HEK293T (cell line): ENCODE results near the gene BRAP.
A peak's percentile ranks its signal among the peaks of the same experiment; 100 is the strongest.
"Not testable (repeated sequence)": the region's sequence is repeated elsewhere in the genome, so short reads cannot be mapped to it uniquely, and the experiment has no call there.

ENCODE experiments used
- CTCF ChIA-PET: fragments of 350-600 bp; formaldehyde crosslinking; extraction: SDS; loops from one replicate; lab custom pipeline; 2021; ENCODE audit warnings: antibody characterized with exemption, inconsistent platforms; lab: Yijun Ruan, JAX
- POLR2A ChIA-PET: fragments of 350-600 bp; formaldehyde crosslinking; extraction: SDS; loops from one replicate; lab custom pipeline; 2020; ENCODE audit warnings: antibody characterized with exemption, inconsistent platforms; lab: Yijun Ruan, JAX
- DNase-seq: peaks from one replicate; pipeline ENCODE4 v3.0.0; 2012; ENCODE audit warnings: mixed read lengths; ENCODE audit errors: extremely low spot score
- ARNT ChIP-seq: fragments of 450-650 bp; IDR thresholded peaks from 2 replicates; pipeline ENCODE4 v1.6.1; 2017; ENCODE audit warnings: mild to moderate bottlenecking
- BHLHE40 ChIP-seq: fragments of 450-650 bp; IDR thresholded peaks from 2 replicates; pipeline ENCODE4 v1.6.1; 2016; ENCODE audit warnings: mild to moderate bottlenecking, moderate library complexity, borderline replicate concordance
- CTBP1 ChIP-seq: fragments of 450-650 bp; IDR thresholded peaks from 2 replicates; pipeline ENCODE4 v1.6.1; 2016; ENCODE audit warnings: borderline replicate concordance
- ELF4 ChIP-seq: fragments of 450-650 bp; IDR thresholded peaks from 2 replicates; pipeline ENCODE4 v1.6.1; 2017; ENCODE audit warnings: antibody characterized with exemption
- FOXA1 ChIP-seq: fragments of 450-650 bp; IDR thresholded peaks from 2 replicates; pipeline ENCODE4 v1.6.1; 2016; ENCODE audit warnings: mild to moderate bottlenecking
- FOXK2 ChIP-seq: fragments of 450-650 bp; IDR thresholded peaks from 2 replicates; pipeline ENCODE4 v1.6.1; 2016; ENCODE audit warnings: mild to moderate bottlenecking
- FOXM1 ChIP-seq: fragments of 450-650 bp; IDR thresholded peaks from 2 replicates; pipeline ENCODE4 v1.6.1; 2017; ENCODE audit warnings: mild to moderate bottlenecking, borderline replicate concordance
- HDGF ChIP-seq: fragments of 450-650 bp; IDR thresholded peaks from 2 replicates; pipeline ENCODE4 v1.6.1; 2017; ENCODE audit warnings: antibody characterized with exemption, borderline replicate concordance
- L3MBTL2 ChIP-seq: fragments of 450-650 bp; conservative IDR thresholded peaks from 2 replicates; pipeline ENCODE4 v1.6.1; 2016; ENCODE audit warnings: mild to moderate bottlenecking
- LEF1 ChIP-seq: fragments of 450-650 bp; IDR thresholded peaks from 2 replicates; pipeline ENCODE4 v1.6.1; 2017; ENCODE audit warnings: mild to moderate bottlenecking, borderline replicate concordance
- NFRKB ChIP-seq: fragments of 450-650 bp; IDR thresholded peaks from 2 replicates; pipeline ENCODE4 v1.6.1; 2016; ENCODE audit warnings: mild to moderate bottlenecking, moderate library complexity
- PKNOX1 ChIP-seq: fragments of 450-650 bp; IDR thresholded peaks from 2 replicates; pipeline ENCODE4 v1.6.1; 2016
- SP1 ChIP-seq: fragments of 450-650 bp; IDR thresholded peaks from 2 replicates; pipeline ENCODE4 v1.6.1; 2017
- SUZ12 ChIP-seq: fragments of 450-650 bp; IDR thresholded peaks from 2 replicates; pipeline ENCODE4 v1.6.1; 2016; ENCODE audit warnings: mild to moderate bottlenecking
- TARDBP ChIP-seq: fragments of 450-650 bp; IDR thresholded peaks from 2 replicates; pipeline ENCODE4 v1.6.1; 2016
- ZNF384 ChIP-seq: fragments of 450-650 bp; IDR thresholded peaks from 2 replicates; pipeline ENCODE4 v1.6.1; 2016

BRAP gene

GRCh38 chr12:111602348-111602747 lies 83.4 kb downstream of the BRAP start:
- no peak for TF ChIP-seq LEF1
- ChIA-PET POLR2A (no interaction called here), CTCF (no interaction called here)
- DNase-seq = no peak

GRCh38 chr12:111600986-111601385 lies 84.8 kb downstream of the BRAP start:
- CTCF ChIA-PET, DNase-seq, POLR2A ChIA-PET: not testable (repeated sequence)

GRCh38 chr12:111600205-111600642 lies 85.5 kb downstream of the BRAP start:
- POLR2A ChIA-PET = no interaction called here
- CTCF ChIA-PET = no interaction called here
- TF ChIP-seq ZNF384 (no peak), SP1 (no peak), PKNOX1 (no peak), LEF1 (no peak), FOXK2 (no peak), FOXA1 (no peak), BHLHE40 (no peak), ARNT (no peak), L3MBTL2 (no peak)
- DNase-seq = no peak

- peak; percentile 85 for DNase-seq
- no peak for TF ChIP-seq SUZ12
- no peak for TF ChIP-seq FOXK2
- peak; percentile 41; the same call in 1 of the 2 replicates for TF ChIP-seq PKNOX1
- no peak for TF ChIP-seq SP1
- peak; percentile 53; the same call in 1 of the 2 replicates for TF ChIP-seq FOXM1
- TF ChIP-seq ARNT = peak; percentile 59; the same call in 1 of the 2 replicates
- TF ChIP-seq CTBP1 = no peak
- TF ChIP-seq NFRKB = no peak
- peak; percentile 62 for TF ChIP-seq ELF4
- TF ChIP-seq BHLHE40 = no peak
- no peak for TF ChIP-seq HDGF
- no peak for TF ChIP-seq TARDBP
- peak; percentile 21; the same call in 1 of the 2 replicates for TF ChIP-seq LEF1
- TF ChIP-seq FOXA1 = no peak
- no peak for TF ChIP-seq ZNF384
- TF ChIP-seq L3MBTL2 = peak; percentile 65
- ChIA-PET CTCF (no interaction called here), POLR2A (interaction anchor here (0.6 kb wide), 1 partner anchor 8 kb away, joined by 4 read pairs; no protein-coding TSS in a partner anchor)
Observed at GRCh38 chr12:111599453-111600204, 86.1 kb downstream of the BRAP start.

GRCh38 chr12:111598637-111599452 lies 86.9 kb downstream of the BRAP start, which contains the start of gene ATXN2:
Gene ATXN2 (minus strand): TSS chr12:111599315. CDS start chr12:111599034, 281 bp downstream.
- no peak for TF ChIP-seq L3MBTL2
- no peak for TF ChIP-seq BHLHE40
- no peak for TF ChIP-seq NFRKB
- TF ChIP-seq LEF1 = no peak
- TF ChIP-seq PKNOX1 = no peak
- TF ChIP-seq ZNF384 = no peak
- no peak for TF ChIP-seq SP1
- TF ChIP-seq TARDBP = no peak
- TF ChIP-seq FOXK2 = no peak
- TF ChIP-seq ELF4 = no peak
- no peak for TF ChIP-seq HDGF
- no peak for TF ChIP-seq CTBP1
- TF ChIP-seq ARNT = no peak
- no peak for TF ChIP-seq SUZ12
- no peak for TF ChIP-seq FOXM1
- TF ChIP-seq FOXA1 = no peak
- POLR2A ChIA-PET = interaction anchor here (0.6 kb wide), 1 partner anchor 9 kb away, joined by 4 read pairs; no protein-coding TSS in a partner anchor
- CTCF ChIA-PET = no interaction called here
- DNase-seq = peak; percentile 76
